SIG-M5 (cell line): ENCODE measurements around the gene LRRC18.

Experiments used
- DNase-seq: peaks from one replicate; lab custom pipeline; 2025; lab: John Stamatoyannopoulos, UW

Gene LRRC18

GRCh38 chr10:48946332-48946731 is 6.7 kb upstream of the LRRC18 start:
- DNase-seq: no peak

GRCh38 chr10:48945441-48946130 is 5.9 kb upstream of the LRRC18 start:
- DNase-seq: no peak

DNA sequence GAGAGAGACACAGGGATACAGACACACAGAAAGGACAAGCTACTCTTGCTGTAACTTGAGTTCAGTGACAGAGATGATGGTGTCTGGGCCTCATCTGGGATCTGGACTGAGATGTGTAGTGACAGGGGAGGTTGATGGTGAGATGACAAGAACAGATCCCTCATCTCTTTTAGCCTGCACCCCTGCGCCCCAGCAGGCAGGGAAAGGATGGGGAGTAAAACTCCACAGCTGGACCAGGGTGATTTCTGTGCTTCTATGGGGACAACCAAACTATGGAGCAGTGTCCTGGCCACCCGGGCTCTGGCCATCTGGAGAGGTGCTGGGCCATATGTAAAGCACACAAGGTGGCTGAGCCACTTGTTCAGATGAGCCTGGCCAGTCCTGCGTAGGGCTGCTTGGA is 4.5 kb upstream of the LRRC18 start:
- no peak for DNase-seq

GRCh38 chr10:48943096-48943495 is 3.5 kb upstream of the LRRC18 start:
- DNase-seq: no peak

- no peak for DNase-seq
Measured at GRCh38 chr10:48941427-48942075, 1.9 kb upstream of the LRRC18 start.

DNA sequence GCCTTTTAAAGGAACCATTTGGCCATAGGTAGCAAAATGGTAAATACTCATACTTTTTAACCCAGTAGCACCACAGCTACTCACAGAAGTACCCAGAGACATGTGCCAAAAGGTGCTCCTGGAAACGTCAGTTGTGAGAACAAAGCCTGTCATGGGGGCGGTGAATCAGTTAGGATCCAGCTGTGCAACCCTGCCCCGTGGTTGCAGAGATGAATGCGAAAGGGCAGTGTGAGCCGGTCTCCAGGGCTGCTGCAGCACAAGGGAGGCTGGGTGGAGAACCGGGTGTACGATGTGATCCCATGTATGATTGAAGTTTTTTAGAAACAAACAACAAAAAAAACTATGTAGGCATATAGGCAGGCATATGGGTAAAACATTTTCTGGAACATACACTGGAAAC is 1.3 kb upstream of the LRRC18 start:
- no peak for DNase-seq

DNA sequence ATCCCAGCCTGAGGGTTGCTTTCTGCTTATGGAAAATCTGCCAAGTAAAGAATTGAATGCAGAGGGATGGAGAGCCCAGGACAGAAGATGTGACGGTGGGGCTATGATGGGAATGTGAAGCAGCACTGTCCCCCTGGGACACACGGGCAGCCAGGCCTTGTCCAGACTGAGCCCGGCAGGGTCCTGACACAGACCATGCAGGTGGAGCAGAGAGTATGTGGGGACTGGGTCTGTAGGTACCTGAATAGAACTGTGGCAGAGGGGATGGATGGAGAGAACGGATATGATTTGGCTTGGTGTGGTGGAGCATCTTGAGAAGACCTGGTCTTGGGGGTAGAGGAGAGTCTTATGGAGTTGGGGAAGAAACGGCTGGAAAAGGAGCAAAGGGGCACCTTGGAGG is 732 bp upstream of the LRRC18 start:
- DNase-seq: no peak

GRCh38 chr10:48938990-48939536 is 577 bp downstream of the LRRC18 start:
- DNase-seq: no peak

DNA sequence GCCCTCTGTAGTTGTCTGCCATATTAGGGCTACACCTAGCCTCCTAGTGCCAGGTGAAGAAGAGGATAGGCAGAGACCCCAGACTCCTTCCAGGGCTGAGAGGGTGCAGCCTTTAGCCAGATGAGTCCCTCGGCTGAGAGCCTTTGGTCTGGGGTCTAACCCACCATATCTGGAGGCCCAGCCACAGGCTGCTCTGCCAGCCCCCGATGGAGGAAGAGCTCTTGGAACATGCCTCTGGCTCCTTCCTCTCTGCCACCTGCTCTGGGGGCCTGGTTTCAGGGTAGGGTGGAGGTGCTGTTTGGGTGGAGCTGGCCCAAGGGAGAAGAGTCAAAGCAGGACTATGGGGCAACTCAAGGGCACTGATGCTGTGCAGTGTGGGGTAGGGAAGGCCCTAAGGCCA is 1.4 kb downstream of the LRRC18 start:
- DNase-seq: no peak

GRCh38 chr10:48937796-48938195 is 1.8 kb downstream of the LRRC18 start:
- DNase-seq: no peak

- no peak for DNase-seq
Measured at GRCh38 chr10:48935577-48935976, 4.1 kb downstream of the LRRC18 start.

DNA sequence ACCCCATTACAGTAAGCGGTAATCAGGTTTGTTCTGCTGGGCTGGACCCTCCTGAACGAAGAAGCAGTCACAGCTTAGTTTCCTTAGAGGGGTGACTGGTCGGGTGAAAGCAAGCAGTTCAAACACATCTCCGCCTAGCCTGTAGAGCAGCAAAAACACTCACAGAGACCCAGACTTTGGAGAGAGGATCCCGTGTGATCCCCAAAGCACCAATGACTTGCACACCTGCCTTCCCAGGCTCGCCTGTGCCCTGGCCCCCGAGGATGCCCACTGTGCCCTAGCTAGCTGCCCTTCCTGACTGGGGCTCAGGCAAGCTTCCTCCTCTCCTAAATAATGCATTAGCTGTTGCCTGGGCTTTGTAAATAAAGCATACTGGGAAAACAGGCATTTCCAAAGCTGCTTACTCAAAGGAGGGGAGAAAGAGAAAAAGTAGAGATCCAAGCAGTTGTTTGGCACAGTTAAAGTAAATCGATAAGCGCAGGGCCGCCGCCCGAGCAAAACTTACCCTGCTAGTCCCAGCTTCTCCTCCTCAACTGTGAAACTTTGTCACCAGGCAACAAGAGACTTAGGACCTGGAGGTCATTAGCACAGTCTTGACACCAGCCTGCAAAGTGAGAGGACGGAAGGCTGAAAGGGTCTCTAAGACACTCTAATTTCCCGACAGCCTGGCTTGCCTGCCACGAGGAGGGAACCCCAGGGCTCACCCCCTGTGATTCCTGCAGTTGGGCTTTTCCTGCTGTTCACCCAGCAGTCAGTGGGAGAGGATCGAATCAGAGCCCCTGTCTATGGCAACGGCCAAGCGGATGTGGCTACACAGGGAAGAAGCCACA is 4.8 kb downstream of the LRRC18 start:
- DNase-seq: no peak

GRCh38 chr10:48932831-48933664 is 6.6 kb downstream of the LRRC18 start:
- DNase-seq: no peak

DNA sequence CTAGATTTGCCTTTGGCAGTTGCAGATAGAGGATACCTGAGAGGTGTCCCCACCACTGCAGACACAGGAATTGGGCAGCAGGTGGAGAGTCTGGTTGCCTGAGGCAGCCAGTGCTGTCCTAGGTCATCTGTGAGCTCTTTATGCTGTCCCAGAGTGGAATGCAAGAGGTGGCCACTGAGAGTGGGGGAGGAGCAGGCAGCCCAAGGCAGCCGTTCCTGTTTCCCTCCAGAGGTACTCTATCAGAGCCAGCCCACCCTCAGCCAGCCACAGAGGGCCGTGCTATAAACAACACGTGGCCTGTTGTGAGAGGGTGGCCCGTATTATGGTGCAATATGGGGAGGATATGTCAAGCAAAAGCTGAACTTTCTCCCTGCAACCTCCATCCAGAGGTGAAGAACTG is 8.5 kb downstream of the LRRC18 start:
- peak; percentile 2 for DNase-seq

GRCh38 chr10:48929413-48929990 is 10.1 kb downstream of the LRRC18 start:
- DNase-seq: no peak

DNA sequence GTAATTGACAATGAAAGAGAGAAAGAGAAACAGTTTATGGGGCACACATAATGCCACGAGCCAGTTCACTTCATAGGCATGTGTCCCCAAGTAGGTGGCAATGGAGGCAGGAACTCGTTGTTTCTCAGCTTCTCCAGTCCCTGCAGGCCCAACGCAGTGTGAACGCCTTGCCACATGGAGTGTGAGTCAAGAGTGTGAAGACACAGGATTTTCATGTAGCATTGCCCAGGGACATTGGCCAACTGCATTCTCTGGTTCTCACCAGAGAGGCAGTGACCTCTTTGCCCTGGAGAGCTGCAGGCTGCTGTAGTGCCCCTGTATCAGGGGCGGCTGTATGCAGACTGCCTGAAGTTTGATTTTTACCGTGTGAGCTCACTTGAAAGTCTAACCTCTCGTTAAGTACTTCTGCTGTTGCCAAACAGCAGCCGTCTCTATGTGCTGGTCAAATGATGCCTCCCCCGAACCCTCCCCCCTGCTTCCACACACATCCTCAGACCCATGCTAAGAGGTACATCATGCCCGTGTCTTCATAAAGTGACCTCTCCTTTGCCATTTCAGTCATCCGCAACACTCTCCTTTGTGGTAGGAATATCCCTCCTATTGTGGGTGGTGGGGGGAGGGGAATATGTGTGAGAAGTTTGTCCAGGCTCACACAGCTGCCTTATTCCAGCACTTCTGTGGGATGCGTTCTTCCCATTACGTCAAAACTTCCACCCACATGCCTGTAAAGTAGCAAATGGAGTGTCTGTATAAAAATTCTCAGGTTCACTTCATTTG is 12.7 kb downstream of the LRRC18 start:
- no peak for DNase-seq

DNA sequence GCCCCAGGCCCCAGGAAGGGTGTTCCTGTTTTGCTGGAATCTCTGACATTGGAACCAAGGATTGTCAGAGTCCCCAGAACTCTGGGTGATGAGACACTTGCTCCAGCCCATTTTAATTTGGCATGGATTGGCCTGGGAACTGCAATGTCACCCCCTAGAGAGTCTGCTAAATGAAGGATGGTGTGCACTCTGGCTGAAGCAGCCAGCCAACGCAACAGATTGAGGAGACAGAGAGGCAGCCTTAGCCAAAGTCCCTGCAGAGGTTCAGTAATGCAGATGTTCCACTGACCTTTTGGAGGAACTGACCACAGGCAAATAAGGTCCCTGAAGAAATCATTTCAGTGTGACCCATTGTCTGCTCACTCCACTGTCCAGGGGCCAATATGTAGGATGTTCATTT is 13.4 kb downstream of the LRRC18 start:
- no peak for DNase-seq

- DNase-seq: no peak
Measured at GRCh38 chr10:48924988-48925387, 14.7 kb downstream of the LRRC18 start.

- DNase-seq: no peak
Measured at GRCh38 chr10:48923748-48924147, 15.9 kb downstream of the LRRC18 start.

- DNase-seq: no peak
Measured at GRCh38 chr10:48913674-48914073, 26.0 kb downstream of the LRRC18 start.

- DNase-seq: no peak
Measured at GRCh38 chr10:48910548-48910947, 29.1 kb downstream of the LRRC18 start.
